Activated T-cell treated with anti-CD3 and anti-CD28 coated beads for 1 hour (primary cell): ENCODE data around the gene CNBD2.
"Not testable (repeated sequence)": the region's sequence is repeated elsewhere in the genome, so short reads cannot be mapped to it uniquely, and the experiment has no call there.

Experiments used
- DNase-seq: peaks from one replicate; pipeline ENCODE4 v3.0.0-alpha.2; 2020; ENCODE audit warnings: low read depth

CNBD2 gene

GRCh38 chr20:35975576-35976373 lies 7.4 kb downstream of the CNBD2 start:
- no peak for DNase-seq

GRCh38 chr20:35978041-35978513 lies 9.7 kb downstream of the CNBD2 start:
- DNase-seq: no peak

- no peak for DNase-seq
Observed at GRCh38 chr20:35979544-35979943, 11.2 kb downstream of the CNBD2 start.

DNA sequence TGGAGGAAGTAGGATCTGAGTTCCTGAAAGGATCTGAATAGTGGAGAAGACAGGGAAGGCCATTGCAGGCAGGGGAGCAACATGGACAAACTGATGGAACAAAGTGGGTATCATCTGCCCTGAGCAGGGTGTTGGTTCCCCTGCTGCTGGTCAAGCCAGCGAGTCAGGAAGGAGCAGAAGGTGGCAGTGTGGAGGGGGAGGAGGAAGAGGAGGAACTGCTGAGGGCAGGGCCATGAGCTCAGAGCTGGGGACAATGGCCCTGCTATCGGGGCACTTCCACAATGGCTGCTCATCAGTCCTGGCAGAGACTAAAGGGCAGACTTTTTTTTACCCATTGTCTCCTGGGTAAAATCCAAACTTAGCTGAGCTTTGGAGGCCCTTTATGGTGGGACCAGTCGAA lies 13.6 kb downstream of the CNBD2 start:
- DNase-seq: no peak

DNA sequence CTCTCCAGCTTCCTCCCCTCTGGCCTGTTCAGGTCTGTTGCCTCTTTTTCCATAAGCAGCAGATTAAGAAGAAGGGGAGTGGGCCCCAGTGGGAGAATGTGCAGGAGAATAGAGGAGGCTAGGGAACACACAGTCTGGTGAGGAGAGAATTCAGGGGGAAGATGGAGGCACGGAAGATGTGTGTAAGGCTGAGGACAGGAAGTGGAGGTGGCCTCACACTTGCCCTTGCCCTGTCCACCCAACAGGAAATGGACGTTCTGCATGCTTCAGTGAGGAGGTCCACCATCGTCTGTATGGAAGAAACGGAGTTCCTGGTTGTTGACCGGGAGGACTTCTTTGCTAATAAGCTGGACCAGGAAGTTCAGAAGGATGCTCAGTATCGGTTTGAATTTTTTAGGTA lies 16.0 kb downstream of the CNBD2 start:
- DNase-seq: no peak

- no peak for DNase-seq
Observed at GRCh38 chr20:35985806-35986205, 17.4 kb downstream of the CNBD2 start.

GRCh38 chr20:35988910-35989463 lies 20.6 kb downstream of the CNBD2 start:
- DNase-seq: no peak

- no peak for DNase-seq
Observed at GRCh38 chr20:35991142-35991771, 22.9 kb downstream of the CNBD2 start.

GRCh38 chr20:35992713-35993335 lies 24.4 kb downstream of the CNBD2 start:
- peak; percentile 12 for DNase-seq

- peak; percentile 84 for DNase-seq
Observed at GRCh38 chr20:35994994-35995453, 26.6 kb downstream of the CNBD2 start.

GRCh38 chr20:35996492-35996891 lies 28.1 kb downstream of the CNBD2 start:
- not testable (repeated sequence) for DNase-seq

DNA sequence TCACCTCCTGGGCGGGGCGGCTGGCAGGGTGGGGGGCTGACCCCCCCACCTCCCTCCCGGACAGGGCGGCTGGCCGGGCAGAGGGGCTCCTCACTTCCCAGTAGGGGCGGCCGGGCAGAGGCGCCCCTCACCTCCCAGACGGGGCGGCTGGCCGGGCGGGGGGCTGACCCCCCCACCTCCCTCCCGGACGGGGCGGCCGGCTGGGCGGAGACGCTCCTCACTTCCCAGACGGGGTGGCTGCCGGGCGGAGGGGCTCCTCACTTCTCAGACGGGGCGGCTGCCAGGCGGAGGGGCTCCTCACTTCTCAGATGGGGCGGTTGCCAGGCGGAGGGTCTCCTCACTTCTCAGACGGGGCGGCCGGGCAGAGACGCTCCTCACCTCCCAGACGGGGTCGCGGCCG lies 32.9 kb downstream of the CNBD2 start:
- not testable (repeated sequence) for DNase-seq

- DNase-seq: no peak
Observed at GRCh38 chr20:36002855-36003254, 34.5 kb downstream of the CNBD2 start.

GRCh38 chr20:36004045-36004444 lies 35.7 kb downstream of the CNBD2 start:
- DNase-seq: no peak

- no peak for DNase-seq
Observed at GRCh38 chr20:36008461-36009035, 40.2 kb downstream of the CNBD2 start.

- DNase-seq: no peak
Observed at GRCh38 chr20:36010076-36010475, 41.7 kb downstream of the CNBD2 start.

- no peak for DNase-seq
Observed at GRCh38 chr20:36010825-36011224, 42.4 kb downstream of the CNBD2 start.

DNA sequence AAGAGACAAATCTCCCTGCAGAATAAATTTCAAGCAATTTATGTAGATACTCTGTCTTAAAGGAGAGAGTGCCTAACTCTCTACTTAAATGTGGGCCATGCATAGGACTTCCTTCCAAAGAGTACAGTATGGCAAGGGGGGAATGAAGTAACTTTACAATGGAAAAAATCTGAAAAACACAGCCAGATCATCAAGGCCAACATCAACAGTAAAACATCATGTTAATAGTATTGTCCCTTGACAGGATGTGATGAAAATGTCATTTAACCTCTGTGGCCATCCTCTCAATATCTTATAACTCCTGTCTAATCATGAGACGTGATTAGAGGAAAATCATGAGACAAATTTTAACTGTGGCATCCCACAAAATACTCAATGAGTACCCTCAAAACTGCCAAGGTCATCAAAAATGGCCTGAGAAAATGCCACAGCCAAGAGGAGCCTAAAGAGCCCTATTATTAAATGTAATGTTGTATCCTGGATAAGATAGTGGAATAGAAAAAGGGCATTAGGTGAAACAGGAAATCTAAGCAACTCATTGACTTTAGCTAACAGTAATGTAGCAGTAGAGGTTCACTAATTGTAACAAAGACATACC lies 47.5 kb downstream of the CNBD2 start:
- DNase-seq: no peak

DNA sequence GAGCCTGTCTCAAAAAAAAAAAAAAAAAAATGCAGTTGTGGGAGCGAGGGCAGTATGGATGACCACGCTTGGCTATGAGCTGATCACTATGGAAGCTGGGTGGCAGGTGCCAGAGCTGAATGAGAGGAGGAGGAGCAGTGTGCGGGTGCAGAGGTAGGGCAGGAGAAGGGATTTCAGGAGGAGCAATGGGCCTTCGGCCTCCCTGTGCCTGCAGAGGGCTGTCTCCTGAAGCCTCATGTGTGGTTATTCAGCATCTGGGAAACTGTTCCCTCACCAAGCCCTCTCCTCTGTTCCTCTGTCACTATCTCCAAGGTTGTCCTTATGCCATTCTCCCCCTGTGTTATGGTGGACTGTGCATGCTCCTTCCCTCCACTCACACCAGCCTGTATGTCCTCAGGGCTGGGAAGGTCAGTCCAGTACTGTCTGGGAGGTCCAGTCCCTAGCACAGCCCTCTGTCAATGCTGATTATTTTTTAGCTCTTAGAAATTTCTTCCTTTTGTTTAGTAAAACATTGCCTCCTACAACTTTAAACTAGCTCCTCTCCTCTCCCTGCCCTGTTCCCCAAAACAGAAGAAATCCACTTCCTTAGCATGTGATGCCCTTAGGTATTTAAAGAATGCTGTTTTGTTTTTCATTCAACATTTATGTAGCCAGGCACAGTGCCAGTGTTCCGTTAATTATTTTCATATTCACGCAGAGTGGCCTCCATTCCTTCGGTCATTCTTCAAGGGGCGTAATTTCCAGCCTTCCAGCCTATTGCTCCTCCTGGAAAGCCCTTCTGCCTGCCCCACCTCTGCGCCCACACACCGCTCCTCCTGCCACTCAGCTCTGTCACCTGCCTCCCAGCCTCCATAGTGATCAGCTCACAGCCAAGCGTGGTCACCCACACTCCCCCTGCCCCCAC lies 48.9 kb downstream of the CNBD2 start:
- DNase-seq: no peak

DNA sequence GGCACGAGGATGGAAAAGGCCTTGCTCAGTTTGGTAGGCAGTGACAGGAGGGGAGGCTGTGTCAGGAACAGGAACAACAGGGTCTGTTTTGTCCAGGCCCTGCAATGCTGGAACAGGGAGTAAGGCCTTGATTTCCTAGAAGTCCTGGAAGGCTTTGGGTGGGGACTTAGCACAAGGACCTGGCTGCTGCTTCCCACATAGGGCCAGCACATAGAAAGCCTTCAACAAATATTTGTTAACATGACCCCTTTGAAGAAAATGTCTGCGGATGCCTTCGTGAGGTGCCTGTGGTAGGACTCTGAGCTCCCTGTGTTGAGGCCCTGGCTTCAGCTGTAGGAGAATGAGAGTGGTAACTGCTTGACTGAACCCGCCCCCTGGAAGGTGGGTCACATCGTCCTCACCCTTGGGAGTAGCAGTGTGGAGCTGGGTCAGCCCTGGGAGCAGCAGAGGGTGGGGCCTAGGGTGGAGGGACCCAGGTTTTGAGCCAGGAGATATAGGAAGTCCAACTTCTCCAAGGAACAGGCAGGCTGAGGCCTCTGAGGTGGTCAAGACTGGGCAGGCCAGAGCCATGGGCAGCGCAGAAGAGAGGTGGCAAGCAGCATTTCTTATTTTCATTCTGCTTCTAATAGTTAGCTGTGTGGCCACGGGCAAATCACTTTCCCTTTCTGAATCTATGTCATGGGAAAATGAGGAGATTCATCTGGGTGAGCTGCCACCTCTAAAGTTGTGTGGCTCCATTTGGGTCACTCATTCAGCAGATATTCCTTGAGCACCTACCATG lies 50.0 kb downstream of the CNBD2 start:
- DNase-seq: no peak
